Stimulated activated CD4-positive, alpha-beta T cell treated with anti-CD3 and anti-CD28 coated beads, Interleukin-2, amount 100 ng/mL, for 48 hours (primary cell): Measurements from ENCODE around the gene ZNF593.

ENCODE experiments used
- DNase-seq, 2 donors: peaks; one replicate each; pipeline ENCODE4 v3.0.0-alpha.2; 2020

Gene ZNF593

GRCh38 chr1:26153966-26154532, 15.7 kb upstream of the ZNF593 start:
- no peak for DNase-seq

GRCh38 chr1:26154750-26155149, 15.0 kb upstream of the ZNF593 start:
- no peak for DNase-seq

GRCh38 chr1:26155370-26156284, 14.1 kb upstream of the ZNF593 start:
- no peak for DNase-seq

GRCh38 chr1:26156285-26157038, 13.2 kb upstream of the ZNF593 start:
- DNase-seq: no peak

GRCh38 chr1:26158271-26158907, 11.3 kb upstream of the ZNF593 start:
- DNase-seq: no peak

- DNase-seq: no peak
Observed at GRCh38 chr1:26158908-26159742, 10.6 kb upstream of the ZNF593 start, which contains the start of gene FAM110D. TSS of gene FAM110D (plus strand) at chr1:26159079. CDS start at chr1:26161292, 2,213 bp downstream.

GRCh38 chr1:26159743-26160039, 10.0 kb upstream of the ZNF593 start:
- no peak for DNase-seq

- no peak for DNase-seq
Observed at GRCh38 chr1:26160527-26161414, 8.9 kb upstream of the ZNF593 start.

- DNase-seq: peak; percentile 18 to 26
Observed at GRCh38 chr1:26161415-26162219, 8.1 kb upstream of the ZNF593 start.

GRCh38 chr1:26162220-26162709, 7.4 kb upstream of the ZNF593 start:
- no peak for DNase-seq

GRCh38 chr1:26163684-26164035, 6.0 kb upstream of the ZNF593 start:
- no peak for DNase-seq

- DNase-seq: peak; percentile 48 to 53
Observed at GRCh38 chr1:26164036-26164860, 5.5 kb upstream of the ZNF593 start.

GRCh38 chr1:26164861-26165842, 4.6 kb upstream of the ZNF593 start:
- no peak for DNase-seq

- DNase-seq: no peak
Observed at GRCh38 chr1:26166719-26167281, 2.9 kb upstream of the ZNF593 start.

GRCh38 chr1:26168410-26169197, 1.1 kb upstream of the ZNF593 start, which contains the start of gene C1orf232:
TSS of gene C1orf232 (minus strand) at chr1:26168963. CDS start at chr1:26168499, 464 bp downstream.
- DNase-seq: no peak

GRCh38 chr1:26169198-26169554, 532 bp upstream of the ZNF593 start:
- DNase-seq: no peak

- no peak for DNase-seq
Observed at GRCh38 chr1:26170472-26170821, 739 bp downstream of the ZNF593 start.
